T-cell (primary cell): ENCODE data around the gene PLCE1. TPM values are rescaled to one million over a fixed set of nuclear protein-coding genes. Genes with fewer than 3 reads are reported as not detected.

Source experiments
- ATAC-seq, 4 experiments: fragments of 200-7000 bp in 3 of 4; fragments of 150-1000 bp in 1 of 4; cut with Tn5 transposase; replicated peaks in 1 of 4; 1 replicate in 3 of 4; 2 replicates in 1 of 4; pipeline ENCODE4 v1.10.0; 2021; ENCODE audit warnings: moderate library complexity in 3 of 4, mild to moderate bottlenecking in 2 of 4, moderate number of reproducible peaks in 1 of 4
- CTCF ChIA-PET, 2 donors: fragments of 300-600 bp; sonication (Branson Sonifier 250); formaldehyde crosslinking; loops; one replicate each; lab custom pipeline; 2022; ENCODE audit warnings: antibody characterized with exemption in 2 of 2; lab: Charles Lee
- POLR2A ChIA-PET, 2 donors: fragments of 300-600 bp; sonication (Branson Sonifier 250); formaldehyde crosslinking; loops; one replicate each; lab custom pipeline; 2022; ENCODE audit warnings: antibody characterized with exemption in 2 of 2; lab: Charles Lee
- DNase-seq, 35 experiments: peaks; one replicate each; pipeline versions ENCODE4 v3.0.0 to v3.0.0-alpha.2; 2013 to 2023
- H3K27ac ChIP-seq: one replicate; pipeline ENCODE4 v1.5.1; 2013; ENCODE audit warnings: low read length
- H3K27me3 ChIP-seq, 2 experiments: replicated peaks in 1 of 2; 1 replicate in 1 of 2; 2 replicates in 1 of 2; pipeline versions ENCODE4 v1.6.1 to v1.7.0; 2013; ENCODE audit warnings: low read length in 1 of 2, mixed read lengths in 1 of 2; ENCODE audit not compliant: control insufficient read depth in 2 of 2, insufficient read depth in 2 of 2; ENCODE audit errors: extremely low read depth in 1 of 2
- H3K36me3 ChIP-seq, 2 donors: 1 replicate in 1 of 2; 2 replicates in 1 of 2; pipeline versions ENCODE4 v1.6.1 to v1.7.0; 2013; ENCODE audit warnings: low read length in 1 of 2; ENCODE audit not compliant: control insufficient read depth in 2 of 2, insufficient read depth in 1 of 2; ENCODE audit errors: extremely low read depth in 1 of 2
- H3K4me1 ChIP-seq, 2 experiments: 1 replicate in 1 of 2; 2 replicates in 1 of 2; pipeline versions ENCODE4 v1.6.1 to v1.7.0; 2013; ENCODE audit warnings: low read length in 2 of 2, mixed read lengths in 1 of 2; ENCODE audit not compliant: insufficient read depth in 2 of 2, control insufficient read depth in 1 of 2; ENCODE audit errors: extremely low read depth in 1 of 2
- H3K4me3 ChIP-seq, 2 donors: 1 replicate in 1 of 2; 2 replicates in 1 of 2; pipeline versions ENCODE4 v1.5.1 to v1.7.0; 2013; ENCODE audit warnings: mild to moderate bottlenecking in 2 of 2, low read length in 1 of 2, moderate library complexity in 1 of 2; ENCODE audit not compliant: control insufficient read depth in 1 of 2; ENCODE audit errors: extremely low read depth in 1 of 2
- H3K9me3 ChIP-seq: 2 replicates; pipeline ENCODE4 v1.7.0; 2013
- H3K27ac Mint-ChIP-seq, 2 donors: one replicate each; pipeline ENCODE4 v1.8.0; 2020 to 2021; ENCODE audit warnings: mild to moderate bottlenecking in 2 of 2, mixed read lengths in 2 of 2
- H3K27me3 Mint-ChIP-seq, 2 donors: one replicate each; pipeline ENCODE4 v1.8.0; 2021 to 2022; ENCODE audit warnings: mixed read lengths in 2 of 2
- H3K36me3 Mint-ChIP-seq: one replicate; pipeline ENCODE4 v1.8.0; 2021; ENCODE audit warnings: mixed read lengths
- H3K4me1 Mint-ChIP-seq, 3 donors: one replicate each; pipeline ENCODE4 v1.8.0; 2020 to 2022; ENCODE audit warnings: mixed read lengths in 3 of 3, mild to moderate bottlenecking in 1 of 3
- H3K4me3 Mint-ChIP-seq, 3 donors: one replicate each; pipeline ENCODE4 v1.8.0; 2020 to 2022; ENCODE audit warnings: mild to moderate bottlenecking in 3 of 3, mixed read lengths in 3 of 3, moderate library complexity in 3 of 3
- H3K9me3 Mint-ChIP-seq, 3 donors: one replicate each; pipeline ENCODE4 v1.8.0; 2020 to 2022; ENCODE audit warnings: mixed read lengths in 3 of 3
- WGBS: methylation state at CpG from one replicate; pipeline ENCODE4 v1.1.5; 2013; ENCODE audit warnings: missing lambda C conversion rate; ENCODE audit not compliant: insufficient coverage; 5-methylcytosine and 5-hydroxymethylcytosine counted together
- total RNA-seq, 35 experiments: library from RNA in 6 of 35; stranded (reverse) in 6 of 35; fragments of 120-200 nt in 1 of 35; gene quantifications; one replicate each; pipeline versions ENCODE4 v1.2.1 to v1.2.4 and lab custom pipeline; 2013 to 2026

Gene PLCE1
- total RNA-seq (under 1 TPM in 3 of 5 donors, not detected in 2; 0.03 to 0.06 (median 0.03) TPM), total RNA-seq (lab: John Stamatoyannopoulos, UW) (0 to 0.19 (median 0.05) reads per million in 29 experiments)
- 0.13 TPM for total RNA-seq (2013)

DNA sequence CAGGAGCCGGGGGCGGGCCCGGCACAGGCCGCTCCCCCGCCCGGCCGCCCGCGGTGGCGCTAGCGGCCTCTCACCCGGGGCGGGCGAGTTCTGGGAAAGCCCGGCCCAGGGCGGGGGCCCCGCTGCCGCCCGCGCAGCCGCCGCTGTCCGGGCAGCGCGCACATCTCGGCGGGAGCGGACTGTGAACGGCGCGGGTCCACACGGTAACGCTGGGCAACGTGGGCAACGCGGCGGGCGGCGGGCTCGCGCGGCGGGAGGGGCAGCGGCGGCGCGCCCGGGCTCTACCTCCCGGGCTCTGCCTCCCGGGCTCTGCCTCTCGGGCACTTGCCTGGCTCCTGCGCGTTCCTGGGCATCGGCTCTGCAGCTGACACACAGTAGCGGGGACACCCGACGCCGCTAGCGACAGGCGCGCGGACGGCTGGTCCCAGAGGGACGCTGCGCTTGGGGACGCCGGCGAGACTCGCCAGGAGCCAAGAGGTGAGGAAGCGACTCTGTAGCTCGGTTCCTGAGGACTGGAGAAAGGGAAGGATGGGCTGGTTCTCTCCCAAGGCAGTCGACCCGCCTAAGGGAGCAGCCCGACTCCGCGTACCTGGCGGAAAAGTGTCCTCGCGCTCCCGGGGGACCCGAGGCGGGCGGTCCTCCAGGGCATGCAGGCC lies at the start of gene PLCE1:
PLCE1 (plus strand) TSS at position 150 of the 656 bp plus-strand sequence. CDS start 37,116 bp downstream, outside the sequence.
- no peak within 1 kb of the TSS for H3K4me3 ChIP-seq
- ChIA-PET CTCF (no interaction called here), POLR2A (no interaction called here)
- 7% methylated on average over 83 of the region's 83 CpGs for WGBS
- ATAC-seq, result no peak
- H3K36me3 Mint-ChIP-seq, result peaks cover 5% of the 10 kb centered on the region
- peaks cover 0 to 3% of the 10 kb centered on the region in 2 experiments for H3K4me1 ChIP-seq
- peaks cover 53 to 70% of the 10 kb centered on the region in 2 donors for H3K27me3 Mint-ChIP-seq
- no peak for DNase-seq
- peaks cover 0 to 6% (median 5%) of the 10 kb centered on the region in 3 donors for H3K4me1 Mint-ChIP-seq
- no peaks in the 10 kb centered on the region for H3K36me3 ChIP-seq
- H3K27me3 ChIP-seq, result peaks cover 22 to 24% of the 10 kb centered on the region in 2 experiments
- H3K9me3 Mint-ChIP-seq, result peaks cover 0 to 5% (median 0%) of the 10 kb centered on the region in 3 donors
- H3K27ac Mint-ChIP-seq, result no peak within 1 kb of the TSS
- peak within 1 kb of the TSS in 1 of 3 donors; percentile 8 for H3K4me3 Mint-ChIP-seq
- no peaks in the 10 kb centered on the region for H3K9me3 ChIP-seq
- no peak within 1 kb of the TSS for H3K27ac ChIP-seq

DNA sequence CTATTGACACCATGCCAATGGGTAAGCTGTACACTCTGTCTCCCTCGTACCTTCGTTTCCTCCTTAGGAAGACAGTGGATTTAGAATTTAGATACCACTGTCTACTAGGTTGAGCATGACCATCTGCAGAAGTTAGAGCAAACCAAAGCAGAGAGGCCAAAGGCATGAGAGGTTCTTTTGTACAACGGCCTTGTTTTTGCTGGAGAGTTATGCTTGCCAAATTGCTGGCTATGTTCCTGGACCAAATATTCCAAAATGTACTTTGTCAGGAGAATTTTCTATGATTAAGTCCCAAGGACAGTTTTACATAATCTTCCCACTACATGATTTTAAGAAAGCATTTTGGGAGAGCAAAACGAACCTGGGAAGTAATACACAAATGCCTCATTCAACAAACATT lies 47.9 kb upstream of the PLCE1 start:
- 80% methylated on average over 1 of the region's 4 CpGs for WGBS
- Histone ChIP-seq H3K9me3 (no peaks in the 10 kb centered on the region), H3K4me3 (no peak overlapping the region), H3K4me1 (no peaks in the 10 kb centered on the region), H3K36me3 (no peaks in the 10 kb centered on the region), H3K27me3 (no peaks in the 10 kb centered on the region), H3K27ac (no peak overlapping the region)
- H3K36me3 Mint-ChIP-seq, result no peaks in the 10 kb centered on the region
- no peak for DNase-seq
- H3K27ac Mint-ChIP-seq, result no peak overlapping the region
- H3K4me1 Mint-ChIP-seq, result no peaks in the 10 kb centered on the region
- ChIA-PET CTCF (no interaction called here), POLR2A (no interaction called here)
- no peak for ATAC-seq
- no peaks in the 10 kb centered on the region for H3K9me3 Mint-ChIP-seq
- no peak overlapping the region for H3K4me3 Mint-ChIP-seq
- no peaks in the 10 kb centered on the region for H3K27me3 Mint-ChIP-seq

DNA sequence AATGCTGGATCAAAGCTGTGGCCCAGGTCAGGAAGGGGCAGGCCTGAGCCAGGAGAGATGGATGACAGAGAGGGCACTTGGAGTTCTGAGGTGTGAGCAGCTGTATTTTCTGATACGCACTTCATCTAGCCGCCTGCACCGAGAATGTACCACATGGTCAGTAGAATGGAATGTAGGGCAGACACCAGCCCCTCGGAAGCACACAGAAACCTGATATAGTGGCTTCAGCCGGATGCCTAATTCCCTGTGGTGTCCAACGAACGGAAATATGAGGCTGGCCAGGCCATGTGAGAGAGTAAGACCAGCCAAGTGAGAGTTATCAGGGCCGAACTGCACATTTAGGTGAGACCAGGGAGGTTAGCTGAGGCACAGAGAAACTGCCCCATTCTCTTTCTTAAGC lies 46.7 kb upstream of the PLCE1 start:
- Histone ChIP-seq H3K4me1 (no peaks in the 10 kb centered on the region), H3K36me3 (no peaks in the 10 kb centered on the region), H3K27ac (no peak overlapping the region), H3K27me3 (no peaks in the 10 kb centered on the region), H3K4me3 (no peak overlapping the region), H3K9me3 (no peaks in the 10 kb centered on the region)
- WGBS, result 86% methylated on average over 8 of the region's 8 CpGs
- ATAC-seq (no peak), DNase-seq (no peak)
- H3K4me1 Mint-ChIP-seq, result no peaks in the 10 kb centered on the region
- H3K36me3 Mint-ChIP-seq, result peaks cover 3% of the 10 kb centered on the region
- POLR2A ChIA-PET, result no interaction called here
- no peak overlapping the region for H3K4me3 Mint-ChIP-seq
- CTCF ChIA-PET, result no interaction called here
- H3K27me3 Mint-ChIP-seq, result no peaks in the 10 kb centered on the region
- no peak overlapping the region for H3K27ac Mint-ChIP-seq
- no peaks in the 10 kb centered on the region for H3K9me3 Mint-ChIP-seq

DNA sequence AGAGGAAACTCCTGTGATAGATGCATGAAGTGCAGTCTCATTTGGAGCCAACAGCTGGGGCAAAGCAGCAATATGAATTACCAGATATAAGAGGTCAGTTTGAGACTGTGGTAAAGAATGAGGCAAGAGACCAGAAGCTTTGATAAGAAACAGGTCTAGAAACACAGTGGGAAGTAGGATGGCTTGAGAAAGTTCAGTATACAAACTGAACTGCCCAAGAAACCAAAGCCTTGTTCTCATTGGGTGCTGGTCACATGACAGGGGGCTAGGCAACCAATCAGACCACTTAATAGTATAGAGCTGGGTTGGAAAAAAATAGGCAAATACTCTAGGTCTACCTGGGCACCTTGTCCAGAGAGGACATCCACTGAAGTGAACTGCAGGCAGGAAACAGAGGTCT lies 46.2 kb upstream of the PLCE1 start:
- Mint-ChIP-seq H3K4me1 (no peaks in the 10 kb centered on the region), H3K36me3 (peaks cover 3% of the 10 kb centered on the region), H3K27ac (no peak overlapping the region), H3K27me3 (no peaks in the 10 kb centered on the region), H3K9me3 (no peaks in the 10 kb centered on the region), H3K4me3 (no peak overlapping the region)
- H3K9me3 ChIP-seq, result no peaks in the 10 kb centered on the region
- H3K4me3 ChIP-seq, result no peak overlapping the region
- DNase-seq (no peak), ATAC-seq (no peak)
- no peaks in the 10 kb centered on the region for H3K4me1 ChIP-seq
- ChIA-PET POLR2A (no interaction called here), CTCF (no interaction called here)
- no peak overlapping the region for H3K27ac ChIP-seq
- H3K27me3 ChIP-seq, result no peaks in the 10 kb centered on the region
- no peaks in the 10 kb centered on the region for H3K36me3 ChIP-seq

DNA sequence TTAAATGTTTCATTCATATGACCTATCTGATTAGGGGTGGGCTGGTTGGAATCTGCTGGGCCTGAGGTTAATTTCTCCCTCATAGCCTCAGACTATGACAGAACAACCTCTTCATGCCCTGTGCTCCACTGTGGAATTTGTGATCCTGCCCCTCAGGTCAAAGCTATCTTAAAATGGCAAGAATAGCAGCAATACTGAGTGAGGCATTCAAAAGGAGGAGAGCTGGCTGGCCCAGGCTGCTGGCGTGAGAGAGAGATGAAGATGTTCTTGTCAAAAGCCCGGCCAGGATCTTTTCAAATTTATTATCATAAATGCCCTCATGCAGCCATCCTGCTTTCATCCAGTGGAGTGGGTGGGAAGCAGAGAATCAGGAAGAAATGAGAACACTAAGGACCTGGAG lies 41.8 kb upstream of the PLCE1 start:
- Histone ChIP-seq H3K4me1 (no peaks in the 10 kb centered on the region), H3K36me3 (no peaks in the 10 kb centered on the region), H3K27ac (no peak overlapping the region), H3K9me3 (peaks cover 2% of the 10 kb centered on the region), H3K4me3 (no peak overlapping the region), H3K27me3 (no peaks in the 10 kb centered on the region)
- no CpG with 5 or more reads among the region's 2 CpGs for WGBS
- ATAC-seq (no peak), DNase-seq (no peak)
- H3K27ac Mint-ChIP-seq, result no peak overlapping the region
- H3K36me3 Mint-ChIP-seq, result peaks cover 3% of the 10 kb centered on the region
- no peak overlapping the region for H3K4me3 Mint-ChIP-seq
- H3K27me3 Mint-ChIP-seq, result no peaks in the 10 kb centered on the region
- ChIA-PET CTCF (no interaction called here), POLR2A (no interaction called here)
- no peaks in the 10 kb centered on the region for H3K9me3 Mint-ChIP-seq
- H3K4me1 Mint-ChIP-seq, result no peaks in the 10 kb centered on the region

DNA sequence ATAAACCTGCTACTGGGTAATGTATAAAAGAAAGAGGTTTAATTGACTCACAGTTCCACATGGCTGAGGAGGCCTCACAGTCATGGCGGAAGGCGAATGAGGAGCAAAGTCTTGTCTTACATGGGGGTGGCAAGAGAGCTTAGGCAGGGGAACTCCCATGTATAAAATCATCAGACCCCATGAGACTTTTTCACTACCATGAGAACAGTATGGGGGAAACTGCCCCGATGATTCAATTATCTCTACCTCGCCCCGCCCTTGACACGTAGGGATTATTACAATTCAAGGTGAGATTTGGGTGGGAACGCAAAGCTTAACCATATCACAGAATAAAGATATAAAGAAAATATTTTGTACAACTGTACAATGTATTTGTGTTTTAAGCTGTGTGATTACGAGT lies 39.4 kb upstream of the PLCE1 start:
- H3K36me3 ChIP-seq, result no peaks in the 10 kb centered on the region
- Mint-ChIP-seq H3K27me3 (no peaks in the 10 kb centered on the region), H3K9me3 (no peaks in the 10 kb centered on the region), H3K4me3 (no peak overlapping the region), H3K27ac (no peak overlapping the region), H3K36me3 (peaks cover 12% of the 10 kb centered on the region), H3K4me1 (no peaks in the 10 kb centered on the region)
- no CpG with 5 or more reads among the region's 8 CpGs for WGBS
- no peak overlapping the region for H3K4me3 ChIP-seq
- H3K9me3 ChIP-seq, result peaks cover 2% of the 10 kb centered on the region
- no peaks in the 10 kb centered on the region for H3K27me3 ChIP-seq
- ChIA-PET POLR2A (interaction anchor here in 1 of 2 donors (0.6 kb wide), 1 partner anchor 971 kb away, joined by 3 read pairs; no protein-coding TSS in a partner anchor), CTCF (no interaction called here)
- DNase-seq (no peak), ATAC-seq (no peak)
- no peaks in the 10 kb centered on the region for H3K4me1 ChIP-seq
- H3K27ac ChIP-seq, result no peak overlapping the region
